Progenitor cell of endocrine pancreas (in vitro differentiated cells): ENCODE measurements around the gene INSC. TPM values are rescaled to one million over a fixed set of nuclear protein-coding genes. Genes with fewer than 3 reads are reported as not detected.

ENCODE experiments used
- DNase-seq: peaks from one replicate; pipeline ENCODE4 v3.0.0; 2021; ENCODE audit warnings: low spot score; ENCODE audit not compliant: unreplicated experiment
- H3K27ac Mint-ChIP-seq: 2 replicates; pipeline ENCODE4 v1.8.0; 2021; ENCODE audit warnings: mild to moderate bottlenecking, moderate library complexity, mixed read lengths
- H3K27me3 Mint-ChIP-seq: 2 replicates; pipeline ENCODE4 v1.8.0; 2021; ENCODE audit warnings: mixed read lengths
- H3K36me3 Mint-ChIP-seq: 2 replicates; pipeline ENCODE4 v1.8.0; 2022; ENCODE audit warnings: mixed read lengths; ENCODE audit not compliant: insufficient read depth
- H3K4me1 Mint-ChIP-seq: 2 replicates; pipeline ENCODE4 v1.8.0; 2021; ENCODE audit warnings: low read depth, mixed read lengths
- H3K4me3 Mint-ChIP-seq: 2 replicates; pipeline ENCODE4 v1.8.0; 2021; ENCODE audit warnings: low read depth, mild to moderate bottlenecking, moderate library complexity, mixed read lengths
- H3K9me3 Mint-ChIP-seq: 2 replicates; pipeline ENCODE4 v1.8.0; 2021; ENCODE audit warnings: low read depth, mixed read lengths
- CTCF ChIP-seq: fragments of 200-600 bp; sonication (generic); IDR thresholded peaks from one replicate; pipeline ENCODE4 v1.5.0; 2021; ENCODE audit warnings: antibody characterized with exemption, mild to moderate bottlenecking; ENCODE audit not compliant: unreplicated experiment
- total RNA-seq: library from RNA; stranded (reverse); gene quantifications from 2 replicates; pipeline ENCODE4 v1.2.1, GENCODE V29; 2021

The INSC gene
- total RNA-seq, 1 donor from 2014 or later = not detected

- TF ChIP-seq CTCF = no peak
- H3K9me3 Mint-ChIP-seq = no peaks in the 10 kb centered on the region
- no peak for DNase-seq
- no peaks in the 10 kb centered on the region for H3K36me3 Mint-ChIP-seq
- no peaks in the 10 kb centered on the region for H3K4me1 Mint-ChIP-seq
- H3K27me3 Mint-ChIP-seq = peaks cover 27% of the 10 kb centered on the region
- H3K27ac Mint-ChIP-seq = no peak overlapping the region
- H3K4me3 Mint-ChIP-seq = no peak overlapping the region
Measured at GRCh38 chr11:15282754-15283153, 168.0 kb downstream of the INSC start.

- Mint-ChIP-seq H3K27me3 (peaks cover 11% of the 10 kb centered on the region), H3K36me3 (no peaks in the 10 kb centered on the region), H3K27ac (no peak overlapping the region), H3K9me3 (no peaks in the 10 kb centered on the region), H3K4me1 (no peaks in the 10 kb centered on the region), H3K4me3 (no peak overlapping the region)
- no peak for DNase-seq
- no peak for TF ChIP-seq CTCF
Measured at GRCh38 chr11:15286465-15286864, 171.7 kb downstream of the INSC start.

- H3K36me3 Mint-ChIP-seq = no peaks in the 10 kb centered on the region
- H3K9me3 Mint-ChIP-seq = no peaks in the 10 kb centered on the region
- peaks cover 3% of the 10 kb centered on the region for H3K27me3 Mint-ChIP-seq
- H3K4me3 Mint-ChIP-seq = no peak overlapping the region
- no peaks in the 10 kb centered on the region for H3K4me1 Mint-ChIP-seq
- no peak for DNase-seq
- TF ChIP-seq CTCF = no peak
- H3K27ac Mint-ChIP-seq = no peak overlapping the region
Measured at GRCh38 chr11:15288863-15289262, 174.1 kb downstream of the INSC start.

GRCh38 chr11:15289723-15290122 lies 175.0 kb downstream of the INSC start:
- H3K27me3 Mint-ChIP-seq = peaks cover 3% of the 10 kb centered on the region
- no peak overlapping the region for H3K4me3 Mint-ChIP-seq
- H3K9me3 Mint-ChIP-seq = no peaks in the 10 kb centered on the region
- TF ChIP-seq CTCF = no peak
- H3K36me3 Mint-ChIP-seq = no peaks in the 10 kb centered on the region
- H3K27ac Mint-ChIP-seq = no peak overlapping the region
- no peak for DNase-seq
- no peaks in the 10 kb centered on the region for H3K4me1 Mint-ChIP-seq

GRCh38 chr11:15291885-15292284 lies 177.2 kb downstream of the INSC start:
- H3K27ac Mint-ChIP-seq = no peak overlapping the region
- no peaks in the 10 kb centered on the region for H3K4me1 Mint-ChIP-seq
- H3K36me3 Mint-ChIP-seq = no peaks in the 10 kb centered on the region
- H3K27me3 Mint-ChIP-seq = peaks cover 2% of the 10 kb centered on the region
- no peak overlapping the region for H3K4me3 Mint-ChIP-seq
- no peaks in the 10 kb centered on the region for H3K9me3 Mint-ChIP-seq
- no peak for DNase-seq
- no peak for TF ChIP-seq CTCF
